K562 (cell line): ENCODE data around the gene ODAD2. TPM values are rescaled to one million over a fixed set of nuclear protein-coding genes. Genes with fewer than 3 reads are reported as not detected.

ENCODE experiments used
- ATAC-seq: fragments of 200-7000 bp; cut with Tn5 transposase; 3 replicates; pipeline ENCODE4 v1.9.1; 2020; ENCODE audit warnings: moderate library complexity
- BruUV-seq: library from RNA; stranded (reverse); fragments of 400-500 nt; replicated peaks from 2 replicates; lab custom pipeline; 2021; lab: Mats Ljungman, UMichigan
- CTCF ChIA-PET: fragments of 300-600 bp; formaldehyde crosslinking; extraction: SDS; loops from one replicate; lab custom pipeline; 2021; ENCODE audit warnings: low intra/inter-chr PET ratio; lab: Yijun Ruan, JAX
- POLR2A ChIA-PET: fragments of 300-600, 350-650 bp; sonication (Branson Sonifier 250); formaldehyde crosslinking; extraction: SDS; loops from one replicate; lab custom pipeline; 2021; ENCODE audit warnings: antibody characterized with exemption, inconsistent platforms; lab: Yijun Ruan, JAX
- DNase-seq, 4 experiments: peaks; one replicate each; pipeline versions ENCODE4 v3.0.0 to v3.0.0-alpha.2; 2011 to 2018; ENCODE audit warnings: low spot score in 3 of 4, mixed read lengths in 3 of 4; ENCODE audit errors: extremely low read depth in 1 of 4
- FAIRE-seq: peaks from 2 replicates; lab custom pipeline; 2011; peaks lifted over from hg19 to GRCh38; lab: Jason Lieb, UNC
- H2AFZ ChIP-seq: 2 replicates; pipeline ENCODE4 v1.6.0; 2011; ENCODE audit warnings: low read depth, low read length, control low read depth, inconsistent platforms
- H3K27ac ChIP-seq: fragments of 200-600 bp; 3 replicates; pipeline ENCODE4 v1.8.0; 2011; ENCODE audit warnings: low read depth, mild to moderate bottlenecking, control low read depth, inconsistent platforms, low read length, moderate library complexity, mixed read lengths; ENCODE audit errors: extremely low read depth
- H3K27me3 ChIP-seq, 2 experiments: fragments of 300-600 bp in 1 of 2; 2 replicates in 1 of 2; 3 replicates in 1 of 2; pipeline versions ENCODE4 v1.6.0 to v1.8.0; 2011; ENCODE audit warnings: inconsistent platforms in 2 of 2, low read length in 2 of 2, mild to moderate bottlenecking in 1 of 2, mixed read lengths in 1 of 2, moderate library complexity in 1 of 2; ENCODE audit not compliant: control insufficient read depth in 2 of 2, insufficient read depth in 2 of 2
- H3K36me3 ChIP-seq: fragments of 300-600 bp; 3 replicates; pipeline ENCODE4 v1.8.0; 2011; ENCODE audit warnings: mild to moderate bottlenecking, low read length, inconsistent platforms; ENCODE audit not compliant: control insufficient read depth, insufficient read depth
- H3K4me1 ChIP-seq, 2 experiments: fragments of 200-600 bp in 1 of 2; replicated peaks in 1 of 2; 2 replicates in 1 of 2; 3 replicates in 1 of 2; pipeline versions ENCODE4 v1.5.1 to v1.8.0; 2011; ENCODE audit warnings: inconsistent platforms in 2 of 2, low read length in 2 of 2, mild to moderate bottlenecking in 1 of 2, mixed read lengths in 1 of 2, moderate library complexity in 1 of 2; ENCODE audit not compliant: control insufficient read depth in 2 of 2, insufficient read depth in 2 of 2
- H3K4me2 ChIP-seq: 2 replicates; pipeline ENCODE4 v1.6.1; 2011; ENCODE audit warnings: low read length, control low read depth, inconsistent platforms, mixed read lengths; ENCODE audit not compliant: insufficient read depth
- H3K4me3 ChIP-seq: fragments of 200-600 bp; sonication (generic), shearing (Covaris generic); 2 replicates; pipeline ENCODE4 v1.5.1; 2016; ENCODE audit warnings: control low read depth, inconsistent platforms
- H3K79me2 ChIP-seq: fragments of 200-600 bp; 3 replicates; pipeline ENCODE4 v1.8.0; 2011; ENCODE audit warnings: low read length, inconsistent platforms; ENCODE audit not compliant: control insufficient read depth, insufficient read depth
- H3K9ac ChIP-seq, 2 experiments: 2 replicates each; pipeline versions ENCODE4 v1.6.0 to v1.6.1; 2011; ENCODE audit warnings: low read depth in 2 of 2, low read length in 2 of 2, control low read depth in 1 of 2, inconsistent platforms in 1 of 2, mild to moderate bottlenecking in 1 of 2, mixed read lengths in 1 of 2; ENCODE audit not compliant: insufficient read depth in 1 of 2
- H3K9me1 ChIP-seq: one replicate; pipeline ENCODE4 v1.6.0; 2011; ENCODE audit warnings: inconsistent platforms, mild to moderate bottlenecking, low read length, moderate library complexity; ENCODE audit not compliant: control insufficient read depth, insufficient read depth
- H3K9me3 ChIP-seq: replicated peaks from 2 replicates; pipeline ENCODE4 v1.5.1; 2011; ENCODE audit warnings: low read depth, low read length, inconsistent platforms; ENCODE audit not compliant: control insufficient read depth, insufficient read depth
- H4K20me1 ChIP-seq: replicated peaks from 2 replicates; pipeline ENCODE4 v1.6.1; 2011; ENCODE audit warnings: low read length, inconsistent platforms, mixed read lengths; ENCODE audit not compliant: control insufficient read depth, insufficient read depth
- BACH1 ChIP-seq: fragments of 200-800 bp; sonication (Bioruptor generic); IDR thresholded peaks from 2 replicates; pipeline ENCODE4 v1.6.1; 2016; ENCODE audit warnings: missing genetic modification characterization, missing compliant biosample characterization
- DNMT1 ChIP-seq: fragments of 450-650 bp; IDR thresholded peaks from 2 replicates; pipeline ENCODE4 v1.6.1; 2016; ENCODE audit warnings: antibody characterized with exemption, mild to moderate bottlenecking
- HNRNPUL1 ChIP-seq: fragments of 200-400 bp; formaldehyde crosslinking; IDR thresholded peaks from 2 replicates; pipeline ENCODE4 v1.6.1; 2017; ENCODE audit warnings: low read length
- MEF2D ChIP-seq: conservative IDR thresholded peaks from 2 replicates; pipeline ENCODE4 v1.6.1; 2016; ENCODE audit warnings: low read depth, missing genetic modification characterization, missing compliant biosample characterization
- POLR2H ChIP-seq: IDR thresholded peaks from 2 replicates; pipeline ENCODE4 v1.6.1; 2016; ENCODE audit warnings: missing genetic modification characterization, low read depth, mild to moderate bottlenecking, control low read depth, missing compliant biosample characterization, moderate library complexity
- PTRF ChIP-seq: fragments of 450-650 bp; IDR thresholded peaks from 2 replicates; pipeline ENCODE4 v1.6.1; 2016; ENCODE audit warnings: mild to moderate bottlenecking, missing genetic modification characterization, missing compliant biosample characterization
- RBM14 ChIP-seq: fragments of 200-400 bp; formaldehyde crosslinking; IDR thresholded peaks from 2 replicates; pipeline ENCODE4 v1.6.1; 2018; ENCODE audit warnings: low read depth, mild to moderate bottlenecking, low read length, moderate library complexity, borderline replicate concordance; ENCODE audit not compliant: insufficient read depth
- SUPT5H ChIP-seq: fragments of 450-650 bp; IDR thresholded peaks from 2 replicates; pipeline ENCODE4 v1.6.1; 2016
- XRCC4 ChIP-seq: IDR thresholded peaks from one replicate; pipeline ENCODE4 v1.6.1; 2011; ENCODE audit not compliant: insufficient read depth, insufficient read length; ENCODE audit errors: extremely low read depth
- ZC3H4 ChIP-seq: sonication (generic); formaldehyde crosslinking; IDR thresholded peaks from 2 replicates; pipeline ENCODE4 v1.9.0; 2021; ENCODE audit warnings: missing genetic modification reagents, borderline replicate concordance
- ZEB2 ChIP-seq: fragments of 450-650 bp; IDR thresholded peaks from 2 replicates; pipeline ENCODE4 v1.6.1; 2016
- WGBS: fragments of 100-300 bp; shearing (Covaris generic); methylation state at CpG from one replicate; pipeline ENCODE4 v1.1.6; 2016; ENCODE audit warnings: low coverage, mixed read lengths; ENCODE audit not compliant: insufficient coverage; ENCODE audit errors: missing lambda C conversion rate; 5-methylcytosine and 5-hydroxymethylcytosine counted together
- in situ Hi-C: fragments of 300-500 bp; cut with MboI; formaldehyde crosslinking; loops from 4 replicates; pipeline ENCODE4 v1.15.0; 2018; ENCODE audit warnings: inconsistent platforms, mixed read lengths
- intact Hi-C: fragments of 100-400 bp; cut with micrococcal nuclease; formaldehyde crosslinking; loops from 2 replicates; pipeline ENCODE4 v1.14.2; 2022
- polyA plus RNA-seq, 8 experiments: library from polyadenylated mRNA; depleted of rRNA in 4 of 8; stranded (reverse) in 5 of 8; unstranded in 3 of 8; fragments of >200 nt; fragmentation: Nextera tagmentation in 2 of 8; fragmentation: Illumina TruSeq in 1 of 8; extraction: Ambion mirVana in 2 of 8; extraction: Trizol in 1 of 8; gene quantifications; 2 replicates each; pipeline versions ENCODE4 v1.2.1 to v1.2.3, GENCODE V29; 2011 to 2014; ENCODE audit warnings: inconsistent platforms in 1 of 8, missing spikeins in 1 of 8
- total RNA-seq, 7 experiments: library from RNA; depleted of rRNA in 6 of 7; stranded (reverse); fragments of >200 nt in 6 of 7; fragmentation: Illumina TruSeq in 2 of 7; extraction: Trizol in 2 of 7; gene quantifications; 2 replicates each; pipeline versions ENCODE4 v1.2.1 to v1.2.3, GENCODE V29; 2011 to 2021; ENCODE audit warnings: low replicate concordance in 1 of 7

Gene ODAD2
- total and polyA plus RNA-seq, 9 of the 15 experiments (the other 6 are each of a cell fraction or from before 2014, with no cell fraction given): not detected

DNA sequence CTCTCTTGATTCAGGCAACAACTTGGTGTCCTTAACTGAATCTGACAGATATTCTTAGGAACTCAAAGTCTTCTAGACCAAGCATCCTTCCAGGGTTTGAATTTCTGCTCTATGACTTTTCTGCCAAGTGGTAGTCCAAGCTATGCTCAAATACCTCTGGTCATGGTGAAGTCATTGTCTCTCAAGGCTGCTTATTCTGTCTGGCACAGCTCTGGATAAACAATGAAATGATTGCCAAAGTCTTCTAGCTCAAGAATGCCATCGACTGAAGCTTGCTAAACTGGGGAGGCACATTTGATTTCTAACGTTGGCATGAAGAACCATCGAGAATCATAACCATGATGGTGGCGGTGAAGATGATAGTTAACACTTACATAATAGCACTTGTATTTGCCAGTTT lies 137.1 kb downstream of the ODAD2 start (continued):
- no peak for TF ChIP-seq MEF2D (tag)
- no peak for TF ChIP-seq XRCC4
- no peak for TF ChIP-seq HNRNPUL1
- no peak for TF ChIP-seq POLR2H (tag)
- TF ChIP-seq DNMT1: no peak
- TF ChIP-seq ZEB2: no peak

DNA sequence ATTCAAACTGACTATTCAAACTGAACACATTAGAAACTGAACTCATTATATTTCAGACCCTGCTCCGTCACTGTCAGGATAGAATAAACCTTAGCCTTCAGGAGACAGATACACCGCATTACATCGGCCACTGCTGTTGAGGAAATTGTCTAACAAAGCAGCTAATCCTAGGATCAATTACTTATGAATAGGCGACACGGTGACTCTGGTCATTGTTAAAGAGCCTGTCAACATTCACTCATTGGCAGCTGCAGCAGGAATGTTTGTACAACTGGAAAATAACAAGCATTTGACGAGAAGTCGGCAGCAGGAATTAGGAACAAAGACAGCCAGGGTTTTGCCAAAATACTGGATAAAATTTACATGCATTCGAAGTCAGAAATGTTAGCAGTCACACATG lies 141.3 kb downstream of the ODAD2 start:
- no peak overlapping the region for H3K9ac ChIP-seq
- no peak for TF ChIP-seq ZC3H4 (CRISPR knock-in tag)
- TF ChIP-seq BACH1 (tag): no peak
- TF ChIP-seq PTRF (tag): no peak
- TF ChIP-seq SUPT5H: no peak
- TF ChIP-seq RBM14: no peak
- in situ Hi-C loops (no loop called here), intact Hi-C loops (no loop called here)
- ATAC-seq: no peak
- no peak for DNase-seq
- H3K4me2 ChIP-seq: no peak overlapping the region
- no peaks in the 10 kb centered on the region for H4K20me1 ChIP-seq
- no peak overlapping the region for H3K4me3 ChIP-seq
- H3K27ac ChIP-seq: no peak overlapping the region
- no peaks in the 10 kb centered on the region for H3K4me1 ChIP-seq
- H3K9me1 ChIP-seq: no peaks in the 10 kb centered on the region
- FAIRE-seq: no peak
- BruUV-seq: no TSS peak
- H3K27me3 ChIP-seq: no peaks in the 10 kb centered on the region
- CTCF ChIA-PET: no interaction called here
- H3K9me3 ChIP-seq: no peaks in the 10 kb centered on the region
- H3K36me3 ChIP-seq: no peaks in the 10 kb centered on the region
- 1% methylated on average over 8 of the region's 8 CpGs for WGBS
- POLR2A ChIA-PET: no interaction called here
- no peak overlapping the region for H2AFZ ChIP-seq
- no peaks in the 10 kb centered on the region for H3K79me2 ChIP-seq
